ENCODE results near the gene CYP3A4.

CYP3A4 gene

GRCh38 chr7:99825452-99825851 lies 41.5 kb upstream of the CYP3A4 start:
- no peak for TF ChIP-seq ZFX (IDR thresholded peaks at IDR 0.05)
- TF ChIP-seq, protein P1, sequence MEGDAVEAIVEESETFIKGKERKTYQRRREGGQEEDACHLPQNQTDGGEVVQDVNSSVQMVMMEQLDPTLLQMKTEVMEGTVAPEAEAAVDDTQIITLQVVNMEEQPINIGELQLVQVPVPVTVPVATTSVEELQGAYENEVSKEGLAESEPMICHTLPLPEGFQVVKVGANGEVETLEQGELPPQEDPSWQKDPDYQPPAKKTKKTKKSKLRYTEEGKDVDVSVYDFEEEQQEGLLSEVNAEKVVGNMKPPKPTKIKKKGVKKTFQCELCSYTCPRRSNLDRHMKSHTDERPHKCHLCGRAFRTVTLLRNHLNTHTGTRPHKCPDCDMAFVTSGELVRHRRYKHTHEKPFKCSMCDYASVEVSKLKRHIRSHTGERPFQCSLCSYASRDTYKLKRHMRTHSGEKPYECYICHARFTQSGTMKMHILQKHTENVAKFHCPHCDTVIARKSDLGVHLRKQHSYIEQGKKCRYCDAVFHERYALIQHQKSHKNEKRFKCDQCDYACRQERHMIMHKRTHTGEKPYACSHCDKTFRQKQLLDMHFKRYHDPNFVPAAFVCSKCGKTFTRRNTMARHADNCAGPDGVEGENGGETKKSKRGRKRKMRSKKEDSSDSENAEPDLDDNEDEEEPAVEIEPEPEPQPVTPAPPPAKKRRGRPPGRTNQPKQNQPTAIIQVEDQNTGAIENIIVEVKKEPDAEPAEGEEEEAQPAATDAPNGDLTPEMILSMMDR (conservative IDR thresholded peaks at IDR 0.05): no peak
- no peak overlapping the region for H3K27ac ChIP-seq

GRCh38 chr7:99824091-99824490 lies 40.1 kb upstream of the CYP3A4 start:
- TF ChIP-seq, protein P1 (conservative IDR thresholded peaks at IDR 0.05): no peak
- TF ChIP-seq ZFX (IDR thresholded peaks at IDR 0.05): no peak
- H3K27ac ChIP-seq: no peak overlapping the region

- TF ChIP-seq, protein P1 (conservative IDR thresholded peaks at IDR 0.05): no peak
- no peak for TF ChIP-seq ZFX (IDR thresholded peaks at IDR 0.05)
- no peak overlapping the region for H3K27ac ChIP-seq
Observed at GRCh38 chr7:99822731-99823718, 39.0 kb upstream of the CYP3A4 start.

DNA sequence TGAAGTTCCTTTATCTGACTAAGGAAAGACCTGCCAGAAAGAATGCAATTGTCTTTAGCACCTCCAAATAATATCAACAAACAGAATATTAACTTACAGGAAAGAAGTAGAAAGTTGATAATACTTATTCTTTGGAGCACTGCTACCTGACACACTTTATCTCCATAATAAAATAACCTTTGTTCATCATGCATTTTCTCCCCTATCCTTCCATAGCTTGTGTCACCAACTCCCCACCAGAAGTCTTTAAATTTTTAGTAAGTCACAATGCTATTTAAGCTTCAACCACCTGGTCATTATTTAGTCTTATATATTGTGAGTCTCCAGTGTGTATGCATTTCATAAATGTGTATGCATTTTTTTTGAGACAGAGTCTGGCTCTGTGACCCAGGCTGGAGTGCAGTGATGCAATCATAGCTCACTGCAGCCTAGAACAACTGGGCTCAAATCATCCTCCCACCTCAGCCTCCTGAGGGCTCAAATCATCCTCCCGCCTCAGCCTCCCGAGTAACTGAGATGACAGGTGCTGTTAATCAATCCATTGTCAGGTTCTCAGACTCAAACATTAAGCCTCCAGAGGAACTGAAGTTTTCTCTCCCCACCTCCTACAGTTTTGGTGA lies 36.5 kb upstream of the CYP3A4 start:
- TF ChIP-seq, protein P1 (conservative IDR thresholded peaks at IDR 0.05): no peak
- no peak for TF ChIP-seq ZFX (IDR thresholded peaks at IDR 0.05)
- H3K27ac ChIP-seq: no peak overlapping the region

- no peak overlapping the region for H3K27ac ChIP-seq
Observed at GRCh38 chr7:99808766-99809165, 24.8 kb upstream of the CYP3A4 start.

GRCh38 chr7:99806839-99807478 lies 23.0 kb upstream of the CYP3A4 start:
- TF ChIP-seq ZFX (IDR thresholded peaks at IDR 0.05): no peak
- TF ChIP-seq, protein P1 (conservative IDR thresholded peaks at IDR 0.05): no peak
- H3K27ac ChIP-seq: no peak overlapping the region

More at GRCh38 chr7:99808766-99809165, 24.8 kb upstream of the CYP3A4 start:
- TF ChIP-seq ZFX (IDR thresholded peaks at IDR 0.05): no peak
- TF ChIP-seq, protein P1 (conservative IDR thresholded peaks at IDR 0.05): no peak
